Measurements from ENCODE around the gene PTCD2.

Gene PTCD2

DNA sequence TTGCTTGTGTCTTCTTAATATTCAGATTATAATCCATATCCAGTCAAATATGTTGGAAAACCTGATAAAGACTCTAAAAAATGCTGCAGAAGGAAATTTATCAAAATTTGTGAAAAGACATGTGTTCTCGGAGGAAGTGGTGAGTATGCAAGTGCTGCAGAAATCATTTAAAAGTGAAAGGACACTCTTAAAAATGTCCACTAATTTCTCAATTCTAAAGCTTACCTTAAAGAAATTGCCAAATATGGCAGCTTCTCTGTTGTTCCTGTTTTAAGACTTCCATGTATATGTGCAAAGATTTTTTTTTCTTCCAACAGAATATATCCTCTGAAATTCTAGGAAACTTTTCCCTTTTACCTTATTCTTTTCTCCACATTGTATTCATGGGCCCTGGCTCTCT, 32.4 kb downstream of the PTCD2 start:
- Histone ChIP-seq H3K79me2 (ENCODE audit: insufficient read depth, low read length) (no peaks in the 10 kb centered on the region), H2AFZ (ENCODE audit: low read length) (no peak overlapping the region), H3K4me2 (ENCODE audit: low read length) (no peak overlapping the region), H3K27me3 (ENCODE audit: insufficient read depth, low read length) (no peaks in the 10 kb centered on the region), H3K9ac (ENCODE audit: low read length) (no peak overlapping the region), H3F3A (ENCODE audit: insufficient read depth, low read length) (no peaks in the 10 kb centered on the region), H3K4me3 (ENCODE audit: low read depth, low read length, poor library complexity, severe bottlenecking) (no peak overlapping the region), H4K20me1 (ENCODE audit: insufficient read depth, low read length) (no peaks in the 10 kb centered on the region), H3K9me3 (ENCODE audit: low read length) (no peaks in the 10 kb centered on the region), H3K27ac (ENCODE audit: low read depth, low read length, poor library complexity, severe bottlenecking) (no peak overlapping the region), H3K36me3 (ENCODE audit: insufficient read depth, low read length) (peaks cover under 1% of the 10 kb centered on the region; the same call in 1 of the 2 replicates), H3K9me2 (ENCODE audit: low read depth, low read length) (no peaks in the 10 kb centered on the region), H3K4me1 (ENCODE audit: insufficient read depth, low read length, severe bottlenecking) (no peaks in the 10 kb centered on the region)
- TF ChIP-seq, protein P1, sequence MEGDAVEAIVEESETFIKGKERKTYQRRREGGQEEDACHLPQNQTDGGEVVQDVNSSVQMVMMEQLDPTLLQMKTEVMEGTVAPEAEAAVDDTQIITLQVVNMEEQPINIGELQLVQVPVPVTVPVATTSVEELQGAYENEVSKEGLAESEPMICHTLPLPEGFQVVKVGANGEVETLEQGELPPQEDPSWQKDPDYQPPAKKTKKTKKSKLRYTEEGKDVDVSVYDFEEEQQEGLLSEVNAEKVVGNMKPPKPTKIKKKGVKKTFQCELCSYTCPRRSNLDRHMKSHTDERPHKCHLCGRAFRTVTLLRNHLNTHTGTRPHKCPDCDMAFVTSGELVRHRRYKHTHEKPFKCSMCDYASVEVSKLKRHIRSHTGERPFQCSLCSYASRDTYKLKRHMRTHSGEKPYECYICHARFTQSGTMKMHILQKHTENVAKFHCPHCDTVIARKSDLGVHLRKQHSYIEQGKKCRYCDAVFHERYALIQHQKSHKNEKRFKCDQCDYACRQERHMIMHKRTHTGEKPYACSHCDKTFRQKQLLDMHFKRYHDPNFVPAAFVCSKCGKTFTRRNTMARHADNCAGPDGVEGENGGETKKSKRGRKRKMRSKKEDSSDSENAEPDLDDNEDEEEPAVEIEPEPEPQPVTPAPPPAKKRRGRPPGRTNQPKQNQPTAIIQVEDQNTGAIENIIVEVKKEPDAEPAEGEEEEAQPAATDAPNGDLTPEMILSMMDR (IDR thresholded peaks at IDR 0.05; ENCODE audit: low read length), result no peak
- no peak for TF ChIP-seq EZH2 (IDR thresholded peaks at IDR 0.05; ENCODE audit: borderline replicate concordance, low read length)

DNA sequence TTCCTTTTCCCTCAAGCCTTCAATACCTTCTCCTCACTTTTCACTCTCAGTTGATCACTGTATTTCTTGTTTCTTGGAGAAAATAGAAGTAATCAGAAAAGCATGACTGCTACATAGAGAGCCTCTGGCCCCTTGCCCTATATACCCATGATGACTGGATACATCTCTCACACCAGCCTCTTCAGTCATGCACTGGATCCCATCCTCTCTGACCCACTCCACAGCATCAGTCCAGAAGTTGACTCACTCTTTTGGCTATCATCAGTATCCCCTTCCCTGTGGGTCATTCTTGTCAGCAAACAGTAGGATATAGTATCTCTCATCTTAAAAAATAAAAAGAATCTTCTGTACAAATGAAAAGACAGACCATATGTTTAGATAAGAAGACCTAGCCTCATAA, 32.9 kb downstream of the PTCD2 start:
- Histone ChIP-seq H4K20me1 (ENCODE audit: insufficient read depth, low read length) (no peaks in the 10 kb centered on the region), H3K4me1 (ENCODE audit: insufficient read depth, low read length, severe bottlenecking) (no peaks in the 10 kb centered on the region), H3F3A (ENCODE audit: insufficient read depth, low read length) (no peaks in the 10 kb centered on the region), H3K9me3 (ENCODE audit: low read length) (no peaks in the 10 kb centered on the region), H3K27ac (ENCODE audit: low read depth, low read length, poor library complexity, severe bottlenecking) (no peak overlapping the region), H3K79me2 (ENCODE audit: insufficient read depth, low read length) (no peaks in the 10 kb centered on the region), H2AFZ (ENCODE audit: low read length) (no peak overlapping the region), H3K27me3 (ENCODE audit: insufficient read depth, low read length) (no peaks in the 10 kb centered on the region), H3K4me3 (ENCODE audit: low read depth, low read length, poor library complexity, severe bottlenecking) (no peak overlapping the region), H3K9me2 (ENCODE audit: low read depth, low read length) (no peaks in the 10 kb centered on the region), H3K36me3 (ENCODE audit: insufficient read depth, low read length) (peaks cover 5% of the 10 kb centered on the region; the same call in 1 of the 2 replicates), H3K9ac (ENCODE audit: low read length) (no peak overlapping the region), H3K4me2 (ENCODE audit: low read length) (no peak overlapping the region)
- TF ChIP-seq EZH2 (IDR thresholded peaks at IDR 0.05; ENCODE audit: borderline replicate concordance, low read length), result no peak
- TF ChIP-seq, protein P1 (IDR thresholded peaks at IDR 0.05; ENCODE audit: low read length), result no peak

DNA sequence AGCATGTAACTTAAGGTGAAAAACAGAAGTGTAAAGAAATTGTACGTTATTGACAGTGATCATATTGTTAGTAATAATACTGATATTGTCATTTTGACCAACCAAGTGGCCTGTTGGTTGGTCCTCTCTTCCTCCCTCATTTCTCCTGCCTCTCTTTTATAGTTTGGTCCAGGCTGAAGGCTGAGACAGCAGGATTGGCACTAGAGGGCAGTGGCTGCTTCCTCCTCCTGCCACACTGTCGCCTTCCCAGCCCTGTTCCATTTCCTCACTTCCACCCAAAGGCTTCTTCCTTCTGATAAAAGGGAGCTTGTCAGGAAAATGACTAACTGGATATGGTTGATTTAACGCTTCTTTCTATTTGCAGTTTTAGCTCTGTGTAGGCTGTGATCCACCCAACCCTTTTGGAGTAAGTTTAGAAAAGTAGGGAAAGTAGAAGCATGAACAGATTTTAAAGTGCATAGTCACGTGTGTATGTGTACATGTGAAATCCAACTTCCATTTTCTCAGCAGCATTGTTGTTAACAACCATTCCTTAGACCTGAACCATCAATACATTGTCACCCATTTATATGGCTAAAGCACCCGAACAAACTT, 35.6 kb downstream of the PTCD2 start:
- Histone ChIP-seq H4K20me1 (ENCODE audit: insufficient read depth, low read length) (no peaks in the 10 kb centered on the region), H3K79me2 (ENCODE audit: insufficient read depth, low read length) (no peaks in the 10 kb centered on the region), H3K4me2 (ENCODE audit: low read length) (no peak overlapping the region), H2AFZ (ENCODE audit: low read length) (no peak overlapping the region), H3K4me3 (ENCODE audit: low read depth, low read length, poor library complexity, severe bottlenecking) (no peak overlapping the region), H3K4me1 (ENCODE audit: insufficient read depth, low read length, severe bottlenecking) (no peaks in the 10 kb centered on the region), H3K36me3 (ENCODE audit: insufficient read depth, low read length) (peaks cover 32% of the 10 kb centered on the region), H3F3A (ENCODE audit: insufficient read depth, low read length) (no peaks in the 10 kb centered on the region), H3K9me2 (ENCODE audit: low read depth, low read length) (no peaks in the 10 kb centered on the region), H3K27me3 (ENCODE audit: insufficient read depth, low read length) (no peaks in the 10 kb centered on the region), H3K27ac (ENCODE audit: low read depth, low read length, poor library complexity, severe bottlenecking) (no peak overlapping the region), H3K9me3 (ENCODE audit: low read length) (no peaks in the 10 kb centered on the region), H3K9ac (ENCODE audit: low read length) (no peak overlapping the region)
- TF ChIP-seq, protein P1 (IDR thresholded peaks at IDR 0.05; ENCODE audit: low read length), result no peak
- TF ChIP-seq EZH2 (IDR thresholded peaks at IDR 0.05; ENCODE audit: borderline replicate concordance, low read length), result no peak

Data from OCI-LY1 (cell line).